HepG2 (cell line): Measurements from ENCODE around the gene KCTD15. TPM values are rescaled to one million over a fixed set of nuclear protein-coding genes. Genes with fewer than 3 reads are reported as not detected.

Experiments used
- ATAC-seq: fragments of 200-7000 bp; cut with Tn5 transposase; 3 replicates; pipeline ENCODE4 v1.9.1; 2020; ENCODE audit warnings: mild to moderate bottlenecking, moderate library complexity
- BruUV-seq: library from RNA; stranded (reverse); fragments of 400-500 nt; replicated peaks from 2 replicates; lab custom pipeline; 2021; lab: Mats Ljungman, UMichigan
- CTCF ChIA-PET: fragments of 300-600 bp; formaldehyde crosslinking; extraction: SDS; loops from one replicate; lab custom pipeline; 2021; ENCODE audit warnings: low total read pairs, inconsistent platforms, low intra/inter-chr PET ratio; lab: Yijun Ruan, JAX
- POLR2A ChIA-PET: fragments of 350-600 bp; sonication (Branson Sonifier 250); formaldehyde crosslinking; loops from one replicate; lab custom pipeline; 2020; ENCODE audit warnings: antibody characterized with exemption, inconsistent platforms; lab: Yijun Ruan, JAX
- DNase-seq: peaks from one replicate; pipeline ENCODE4 v3.0.0-alpha.2; 2015; ENCODE audit warnings: low spot score
- FAIRE-seq: peaks from 3 replicates; lab custom pipeline; 2011; peaks lifted over from hg19 to GRCh38; lab: Jason Lieb, UNC
- H2AFZ ChIP-seq: one replicate; pipeline ENCODE4 v1.6.1; 2011; ENCODE audit warnings: low read length, inconsistent platforms
- H3K27ac ChIP-seq: fragments of 300-600 bp; 3 replicates; pipeline ENCODE4 v1.8.0; 2011; ENCODE audit warnings: mixed run types, mild to moderate bottlenecking, mixed read lengths, low read length, inconsistent platforms; ENCODE audit not compliant: insufficient read depth; ENCODE audit errors: extremely low read length
- H3K27me3 ChIP-seq, 2 experiments: fragments of 200-600 bp in 1 of 2; 2 replicates in 1 of 2; 3 replicates in 1 of 2; pipeline versions ENCODE4 v1.6.0 to v1.8.0; 2011; ENCODE audit warnings: low read length in 2 of 2, mild to moderate bottlenecking in 2 of 2, moderate library complexity in 2 of 2, inconsistent platforms in 1 of 2; ENCODE audit not compliant: insufficient read depth in 2 of 2, control insufficient read depth in 1 of 2
- H3K36me3 ChIP-seq, 2 experiments: fragments of 200-600 bp in 1 of 2; replicated peaks in 1 of 2; 2 replicates in 1 of 2; 3 replicates in 1 of 2; pipeline versions ENCODE4 v1.5.1 to v1.8.0; 2011; ENCODE audit warnings: low read length in 2 of 2, inconsistent platforms in 1 of 2; ENCODE audit not compliant: insufficient read depth in 2 of 2, control insufficient read depth in 1 of 2
- H3K4me1 ChIP-seq: 2 replicates; pipeline ENCODE4 v1.5.1; 2012; ENCODE audit warnings: low read length, inconsistent platforms; ENCODE audit not compliant: insufficient read depth
- H3K4me2 ChIP-seq: 2 replicates; pipeline ENCODE4 v1.6.0; 2011; ENCODE audit warnings: low read depth, low read length, inconsistent platforms
- H3K4me3 ChIP-seq, 3 experiments: fragments of 200-600 bp in 1 of 3; sonication (generic), shearing (Covaris generic) in 1 of 3; replicated peaks in 1 of 3; 2 replicates each; pipeline ENCODE4 v1.5.1; 2011 to 2016; ENCODE audit warnings: low read length in 3 of 3, inconsistent platforms in 2 of 3, low read depth in 2 of 3, mild to moderate bottlenecking in 2 of 3, control low read depth in 1 of 3, mixed read lengths in 1 of 3; ENCODE audit not compliant: insufficient read depth in 1 of 3
- H3K79me2 ChIP-seq: one replicate; pipeline ENCODE4 v1.6.1; 2011; ENCODE audit warnings: low read length, inconsistent platforms; ENCODE audit not compliant: insufficient read depth
- H3K9ac ChIP-seq: 2 replicates; pipeline ENCODE4 v1.6.0; 2011; ENCODE audit warnings: mild to moderate bottlenecking, low read depth, low read length, inconsistent platforms; ENCODE audit not compliant: insufficient read depth
- H3K9me3 ChIP-seq: 2 replicates; pipeline ENCODE4 v1.5.1; 2012; ENCODE audit warnings: mild to moderate bottlenecking, low read length
- H4K20me1 ChIP-seq: 2 replicates; pipeline ENCODE4 v1.6.0; 2011; ENCODE audit warnings: inconsistent platforms, mild to moderate bottlenecking, low read length, moderate library complexity; ENCODE audit not compliant: insufficient read depth
- AGO1 ChIP-seq: fragments of 200-400 bp; formaldehyde crosslinking; IDR thresholded peaks from 2 replicates; pipeline ENCODE4 v1.6.1; 2017; ENCODE audit warnings: mild to moderate bottlenecking, low read depth, low read length, moderate library complexity; ENCODE audit not compliant: poor library complexity, severe bottlenecking
- ARNT ChIP-seq: fragments of 450-650 bp; IDR thresholded peaks from 2 replicates; pipeline ENCODE4 v1.6.1; 2017
- FOXA3 ChIP-seq: IDR thresholded peaks from 2 replicates; pipeline ENCODE4 v1.6.1; 2016; ENCODE audit warnings: missing genetic modification reagents, missing compliant biosample characterization
- GLI4 ChIP-seq: sonication (generic); formaldehyde crosslinking; IDR thresholded peaks from 2 replicates; pipeline ENCODE4 v1.5.1; 2020; ENCODE audit warnings: missing genetic modification reagents, mild to moderate bottlenecking, moderate library complexity, borderline replicate concordance
- ZBTB7B ChIP-seq: sonication (generic); formaldehyde crosslinking; IDR thresholded peaks from 2 replicates; pipeline ENCODE4 v1.4.0; 2020; ENCODE audit warnings: missing genetic modification reagents
- ZFX ChIP-seq: sonication (generic); formaldehyde crosslinking; IDR thresholded peaks from 2 replicates; pipeline ENCODE4 v1.4.0; 2020; ENCODE audit warnings: mild to moderate bottlenecking, low read depth, missing genetic modification reagents, moderate library complexity
- ZKSCAN5 ChIP-seq: sonication (generic); formaldehyde crosslinking; IDR thresholded peaks from 2 replicates; pipeline ENCODE4 v1.5.1; 2020; ENCODE audit warnings: mild to moderate bottlenecking, missing genetic modification reagents
- ZNF205 ChIP-seq: IDR thresholded peaks from 2 replicates; pipeline ENCODE4 v1.6.1; 2018; ENCODE audit warnings: missing biosample characterization, missing genetic modification reagents
- ZNF235 ChIP-seq: sonication (generic); formaldehyde crosslinking; IDR thresholded peaks from 2 replicates; pipeline ENCODE4 v1.8.1; 2023; ENCODE audit warnings: mild to moderate bottlenecking, missing genetic modification reagents, borderline replicate concordance
- ZNF468 ChIP-seq: sonication (generic); formaldehyde crosslinking; IDR thresholded peaks from 2 replicates; pipeline ENCODE4 v1.8.0; 2022; ENCODE audit warnings: mild to moderate bottlenecking, moderate library complexity, missing genetic modification reagents
- ZNF883 ChIP-seq: sonication (generic); formaldehyde crosslinking; IDR thresholded peaks from 2 replicates; pipeline ENCODE4 v1.5.1; 2020; ENCODE audit warnings: mild to moderate bottlenecking, missing genetic modification reagents; ENCODE audit errors: not compliant biosample characterization
- WGBS: methylation state at CpG from one replicate; pipeline ENCODE4 v1.1.6; 2017; ENCODE audit warnings: low lambda C conversion rate; 5-methylcytosine and 5-hydroxymethylcytosine counted together
- in situ Hi-C: cut with HindIII; loops from 2 replicates; pipeline ENCODE4 v1.10.0; 2017; ENCODE audit warnings: low pct_unique_long_range_greater_than_20kb; ENCODE audit not compliant: extremely low pct_ligation_motif_present
- intact Hi-C: fragments of 100-400 bp; cut with micrococcal nuclease; formaldehyde crosslinking; loops from one replicate; pipeline ENCODE4 v1.10.0; 2022; ENCODE audit not compliant: unreplicated experiment
- polyA plus RNA-seq, 8 experiments: library from polyadenylated mRNA; depleted of rRNA in 3 of 8; stranded (reverse) in 7 of 8; unstranded in 1 of 8; fragments of >200 nt; fragmentation: Illumina TruSeq in 4 of 8; extraction: Trizol in 4 of 8; gene quantifications; 2 replicates each; pipeline versions ENCODE4 v1.2.1 to v1.2.3, GENCODE V29; 2011 to 2016; ENCODE audit warnings: low read depth in 4 of 8, missing spikeins in 1 of 8, mixed read lengths in 1 of 8; ENCODE audit not compliant: insufficient read depth in 1 of 8
- total RNA-seq, 5 experiments: library from RNA; depleted of rRNA; stranded (reverse); fragments of >200 nt; fragmentation: Illumina TruSeq; extraction: Trizol; gene quantifications; 2 replicates each; pipeline ENCODE4 v1.2.3, GENCODE V29; 2016; ENCODE audit warnings: low read depth in 1 of 5
- TF ChIP-seq, protein P1 (sequence below): sonication (generic); formaldehyde crosslinking; IDR thresholded peaks from 2 replicates; pipeline ENCODE4 v1.4.0; 2020; ENCODE audit warnings: missing genetic modification reagents
- TF ChIP-seq, protein P2 (sequence below): IDR thresholded peaks from 2 replicates; pipeline ENCODE4 v1.6.1; 2016; ENCODE audit warnings: mild to moderate bottlenecking, missing biosample characterization, missing genetic modification reagents
- TF ChIP-seq, protein P3 (sequence below): sonication (generic); formaldehyde crosslinking; IDR thresholded peaks from 2 replicates; pipeline ENCODE4 v1.5.1; 2020; ENCODE audit warnings: mild to moderate bottlenecking, missing genetic modification reagents, moderate library complexity
- TF ChIP-seq, protein P4 (sequence below): sonication (generic); formaldehyde crosslinking; IDR thresholded peaks from 2 replicates; pipeline ENCODE4 v1.8.0; 2022; ENCODE audit warnings: missing genetic modification reagents, mild to moderate bottlenecking, moderate library complexity, borderline replicate concordance

Gene KCTD15
- total and polyA plus RNA-seq, 2 of the 13 experiments (the other 11 are each of a cell fraction or from before 2014, with no cell fraction given): 13.2 to 16.7 TPM

DNA sequence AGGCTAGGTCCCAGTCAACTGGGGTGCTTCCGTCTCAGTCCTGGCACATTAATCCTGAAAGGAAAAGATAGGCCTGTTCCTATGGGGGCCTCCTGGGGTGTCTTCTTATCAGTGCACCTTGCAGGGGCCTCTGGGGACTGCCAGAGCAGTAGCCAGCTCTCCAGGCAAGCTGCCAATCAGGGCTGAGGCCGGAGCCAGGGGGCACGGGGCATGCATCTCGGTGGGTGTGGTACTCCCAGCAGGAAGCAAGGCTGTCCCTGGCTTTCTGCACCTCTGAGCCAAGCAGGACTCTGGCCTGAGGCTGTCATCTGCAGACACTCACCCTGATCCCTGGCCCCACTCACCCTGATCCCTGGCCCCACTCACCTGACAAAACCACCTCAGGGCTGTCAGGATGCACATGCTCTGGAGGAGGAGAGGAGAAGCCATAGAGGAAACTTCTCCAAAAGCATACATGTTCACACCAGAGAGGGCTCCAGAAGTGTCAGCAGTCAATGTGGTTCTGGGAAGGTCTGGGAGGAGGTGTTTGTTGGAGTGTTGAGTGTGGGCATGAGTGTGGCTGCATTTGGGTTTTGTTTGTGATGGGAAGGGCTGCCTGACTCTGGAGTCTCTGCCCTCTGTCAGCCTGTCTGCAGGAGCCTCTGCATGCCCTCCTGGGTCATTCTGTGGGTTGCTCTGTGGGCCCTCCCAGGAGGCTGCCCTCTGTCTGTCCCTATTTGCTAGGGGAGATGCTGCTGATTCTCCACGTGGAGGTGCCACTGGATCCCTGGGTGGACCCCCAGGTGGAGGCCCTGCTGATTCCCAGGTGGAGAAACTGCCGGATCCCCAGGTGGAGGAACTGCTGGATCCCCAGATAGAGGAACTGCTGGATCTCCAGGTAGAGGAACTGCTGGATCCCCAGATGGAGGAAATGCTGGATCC lies 22.7 kb upstream of the KCTD15 start:
- FAIRE-seq (no peak), ATAC-seq (no peak), DNase-seq (no peak)
- in situ Hi-C loops: loop anchor here (5.0 kb wide), 3 partner anchors 52 to 537 kb away; no protein-coding TSS in a partner anchor
- ChIA-PET CTCF (no interaction called here), POLR2A (no interaction called here)
- Histone ChIP-seq H3K36me3 (no peaks in the 10 kb centered on the region), H4K20me1 (peaks cover 6% of the 10 kb centered on the region; the same call in 1 of the 2 replicates), H2AFZ (no peak overlapping the region), H3K4me1 (peaks cover 7% of the 10 kb centered on the region), H3K27me3 (peaks cover 3 to 18% of the 10 kb centered on the region in 2 experiments; a peak in 4 of 5 replicates), H3K4me3 (no peak overlapping the region), H3K79me2 (no peaks in the 10 kb centered on the region), H3K9me3 (no peaks in the 10 kb centered on the region), H3K9ac (no peak overlapping the region), H3K4me2 (no peak overlapping the region), H3K27ac (no peak overlapping the region)
- no CpG with 5 or more reads among the region's 6 CpGs for WGBS
- no TSS peak for BruUV-seq
- TF ChIP-seq, protein P1, sequence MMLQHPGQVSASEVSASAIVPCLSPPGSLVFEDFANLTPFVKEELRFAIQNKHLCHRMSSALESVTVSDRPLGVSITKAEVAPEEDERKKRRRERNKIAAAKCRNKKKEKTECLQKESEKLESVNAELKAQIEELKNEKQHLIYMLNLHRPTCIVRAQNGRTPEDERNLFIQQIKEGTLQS (CRISPR knock-in tag): no peak
- no peak for TF ChIP-seq GLI4 (CRISPR knock-in tag)
- TF ChIP-seq ZNF205 (CRISPR knock-in tag): no peak
- no peak for TF ChIP-seq ZBTB7B (CRISPR knock-in tag)
- TF ChIP-seq, protein P2, sequence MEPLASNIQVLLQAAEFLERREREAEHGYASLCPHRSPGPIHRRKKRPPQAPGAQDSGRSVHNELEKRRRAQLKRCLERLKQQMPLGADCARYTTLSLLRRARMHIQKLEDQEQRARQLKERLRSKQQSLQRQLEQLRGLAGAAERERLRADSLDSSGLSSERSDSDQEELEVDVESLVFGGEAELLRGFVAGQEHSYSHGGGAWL (CRISPR knock-in tag): no peak
- TF ChIP-seq, protein P3, sequence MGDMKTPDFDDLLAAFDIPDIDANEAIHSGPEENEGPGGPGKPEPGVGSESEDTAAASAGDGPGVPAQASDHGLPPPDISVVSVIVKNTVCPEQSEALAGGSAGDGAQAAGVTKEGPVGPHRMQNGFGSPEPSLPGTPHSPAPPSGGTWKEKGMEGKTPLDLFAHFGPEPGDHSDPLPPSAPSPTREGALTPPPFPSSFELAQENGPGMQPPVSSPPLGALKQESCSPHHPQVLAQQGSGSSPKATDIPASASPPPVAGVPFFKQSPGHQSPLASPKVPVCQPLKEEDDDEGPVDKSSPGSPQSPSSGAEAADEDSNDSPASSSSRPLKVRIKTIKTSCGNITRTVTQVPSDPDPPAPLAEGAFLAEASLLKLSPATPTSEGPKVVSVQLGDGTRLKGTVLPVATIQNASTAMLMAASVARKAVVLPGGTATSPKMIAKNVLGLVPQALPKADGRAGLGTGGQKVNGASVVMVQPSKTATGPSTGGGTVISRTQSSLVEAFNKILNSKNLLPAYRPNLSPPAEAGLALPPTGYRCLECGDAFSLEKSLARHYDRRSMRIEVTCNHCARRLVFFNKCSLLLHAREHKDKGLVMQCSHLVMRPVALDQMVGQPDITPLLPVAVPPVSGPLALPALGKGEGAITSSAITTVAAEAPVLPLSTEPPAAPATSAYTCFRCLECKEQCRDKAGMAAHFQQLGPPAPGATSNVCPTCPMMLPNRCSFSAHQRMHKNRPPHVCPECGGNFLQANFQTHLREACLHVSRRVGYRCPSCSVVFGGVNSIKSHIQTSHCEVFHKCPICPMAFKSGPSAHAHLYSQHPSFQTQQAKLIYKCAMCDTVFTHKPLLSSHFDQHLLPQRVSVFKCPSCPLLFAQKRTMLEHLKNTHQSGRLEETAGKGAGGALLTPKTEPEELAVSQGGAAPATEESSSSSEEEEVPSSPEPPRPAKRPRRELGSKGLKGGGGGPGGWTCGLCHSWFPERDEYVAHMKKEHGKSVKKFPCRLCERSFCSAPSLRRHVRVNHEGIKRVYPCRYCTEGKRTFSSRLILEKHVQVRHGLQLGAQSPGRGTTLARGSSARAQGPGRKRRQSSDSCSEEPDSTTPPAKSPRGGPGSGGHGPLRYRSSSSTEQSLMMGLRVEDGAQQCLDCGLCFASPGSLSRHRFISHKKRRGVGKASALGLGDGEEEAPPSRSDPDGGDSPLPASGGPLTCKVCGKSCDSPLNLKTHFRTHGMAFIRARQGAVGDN (CRISPR knock-in tag): no peak
- no peak for TF ChIP-seq FOXA3
- TF ChIP-seq, protein P4, sequence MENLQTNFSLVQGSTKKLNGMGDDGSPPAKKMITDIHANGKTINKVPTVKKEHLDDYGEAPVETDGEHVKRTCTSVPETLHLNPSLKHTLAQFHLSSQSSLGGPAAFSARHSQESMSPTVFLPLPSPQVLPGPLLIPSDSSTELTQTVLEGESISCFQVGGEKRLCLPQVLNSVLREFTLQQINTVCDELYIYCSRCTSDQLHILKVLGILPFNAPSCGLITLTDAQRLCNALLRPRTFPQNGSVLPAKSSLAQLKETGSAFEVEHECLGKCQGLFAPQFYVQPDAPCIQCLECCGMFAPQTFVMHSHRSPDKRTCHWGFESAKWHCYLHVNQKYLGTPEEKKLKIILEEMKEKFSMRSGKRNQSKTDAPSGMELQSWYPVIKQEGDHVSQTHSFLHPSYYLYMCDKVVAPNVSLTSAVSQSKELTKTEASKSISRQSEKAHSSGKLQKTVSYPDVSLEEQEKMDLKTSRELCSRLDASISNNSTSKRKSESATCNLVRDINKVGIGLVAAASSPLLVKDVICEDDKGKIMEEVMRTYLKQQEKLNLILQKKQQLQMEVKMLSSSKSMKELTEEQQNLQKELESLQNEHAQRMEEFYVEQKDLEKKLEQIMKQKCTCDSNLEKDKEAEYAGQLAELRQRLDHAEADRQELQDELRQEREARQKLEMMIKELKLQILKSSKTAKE (CRISPR knock-in tag): no peak
- no peak for TF ChIP-seq ZNF883
- TF ChIP-seq ZNF468 (CRISPR knock-in tag): no peak
- no peak for TF ChIP-seq ZKSCAN5 (CRISPR knock-in tag)
- no peak for TF ChIP-seq ZFX (CRISPR knock-in tag)
- no peak for TF ChIP-seq ZNF235 (CRISPR knock-in tag)
- no peak for TF ChIP-seq AGO1
- TF ChIP-seq ARNT: no peak
- intact Hi-C loops: no loop called here
